SHP77 treated with DMSO at 0.1 percent for 48 hours (cell line): ENCODE results near the gene ACYP1.
"Not testable (repeated sequence)": the region's sequence is repeated elsewhere in the genome, so short reads cannot be mapped to it uniquely, and the experiment has no call there.

Experiments used
- DNase-seq: peaks from one replicate; lab custom pipeline; 2025; lab: John Stamatoyannopoulos, UW

ACYP1 gene

DNA sequence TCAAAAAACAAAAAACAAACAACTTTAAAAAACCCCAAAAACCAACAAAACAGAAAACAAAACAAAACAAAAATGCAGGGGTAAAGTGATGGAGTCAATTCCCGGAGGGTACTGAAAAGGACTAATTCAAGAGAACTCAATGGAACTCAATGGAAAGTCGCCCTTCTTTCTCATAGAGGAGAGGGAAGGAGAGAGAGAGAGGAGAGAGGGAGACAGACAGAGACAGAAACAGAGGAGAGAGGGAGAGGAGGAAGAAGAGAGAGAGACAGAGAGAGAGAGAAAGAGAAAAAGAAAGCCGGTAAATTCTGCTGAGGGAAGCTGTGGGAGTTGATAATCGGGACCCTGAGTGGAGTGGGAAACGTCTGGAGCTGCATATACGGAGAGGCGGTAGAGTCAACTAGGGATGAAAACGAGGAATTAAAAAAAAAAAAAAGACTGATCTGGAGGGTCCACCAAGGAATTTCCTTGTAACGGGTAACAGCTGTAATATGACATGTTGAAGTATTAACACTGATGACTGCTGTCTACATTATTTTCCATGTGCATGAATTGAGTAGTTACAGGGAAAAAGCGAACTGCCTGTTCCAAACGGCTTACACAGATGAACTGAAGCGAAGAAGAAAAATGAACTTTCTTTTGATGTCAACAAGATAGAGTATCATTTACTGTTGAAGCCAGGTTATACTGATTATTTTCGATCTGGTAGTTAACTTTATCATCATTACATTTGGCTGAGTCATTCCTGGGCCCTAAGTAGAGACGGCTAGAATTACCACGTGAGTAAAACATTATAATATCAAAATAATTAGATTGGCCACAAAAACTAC lies 4.7 kb upstream of the ACYP1 start:
- no peak for DNase-seq

DNA sequence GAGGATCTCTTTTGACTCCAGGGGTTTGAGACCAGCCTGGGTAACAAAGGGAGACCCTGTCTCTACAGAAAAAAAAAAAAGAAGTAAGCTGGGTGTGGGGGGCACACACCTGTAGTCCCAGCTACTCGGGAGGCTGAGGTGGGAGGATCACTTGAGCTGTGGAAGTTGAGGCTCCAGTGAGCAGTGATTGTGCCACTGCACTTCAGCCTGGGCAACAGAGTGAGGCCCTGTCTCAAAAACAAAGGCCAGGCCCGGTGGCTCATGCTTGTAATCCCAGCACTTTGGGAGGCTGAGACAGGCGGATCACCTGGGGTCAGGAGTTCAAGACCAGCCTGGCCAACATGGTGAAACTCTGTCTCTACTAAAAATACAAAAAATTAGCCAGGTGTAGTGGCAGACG lies 3.9 kb upstream of the ACYP1 start:
- not testable (repeated sequence) for DNase-seq

DNA sequence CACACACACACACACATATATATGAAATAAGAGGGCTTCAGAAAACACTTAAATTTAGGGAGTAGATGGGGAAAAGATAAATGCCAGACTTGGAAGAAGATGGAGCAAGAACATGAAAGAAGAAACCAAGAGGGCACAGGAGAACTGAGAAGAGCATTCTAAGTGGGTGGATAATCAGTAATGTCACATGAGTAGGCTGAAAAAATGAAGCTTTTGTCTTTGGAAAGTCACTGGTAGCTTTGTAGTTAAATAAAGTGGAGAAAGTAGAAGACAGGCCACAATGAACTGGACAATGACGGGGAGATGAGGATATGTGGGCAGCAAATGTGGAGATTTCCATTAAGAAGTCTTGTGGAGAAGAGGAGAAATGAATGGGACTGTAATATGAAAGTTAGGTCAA lies 3.4 kb upstream of the ACYP1 start:
- no peak for DNase-seq

DNA sequence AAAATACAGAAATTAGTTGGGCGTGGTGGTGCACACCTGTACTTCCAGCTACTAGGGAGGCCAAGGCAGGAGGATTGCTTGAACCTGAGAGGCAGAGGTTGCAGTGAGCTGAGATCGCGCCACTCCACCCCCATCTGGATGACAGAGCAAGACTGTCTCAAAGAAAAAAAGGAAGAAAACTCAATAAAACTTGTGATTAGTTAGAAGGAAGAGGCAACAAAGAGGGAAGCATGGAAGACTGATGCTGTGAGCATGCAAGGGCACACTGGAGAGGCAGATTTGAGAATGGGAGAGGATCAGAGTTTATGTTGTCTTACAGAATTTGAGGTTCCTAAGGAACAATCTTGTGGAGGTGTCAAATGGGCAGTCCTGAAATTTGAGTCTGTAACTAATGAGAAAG lies 2.9 kb upstream of the ACYP1 start:
- DNase-seq = no peak

DNA sequence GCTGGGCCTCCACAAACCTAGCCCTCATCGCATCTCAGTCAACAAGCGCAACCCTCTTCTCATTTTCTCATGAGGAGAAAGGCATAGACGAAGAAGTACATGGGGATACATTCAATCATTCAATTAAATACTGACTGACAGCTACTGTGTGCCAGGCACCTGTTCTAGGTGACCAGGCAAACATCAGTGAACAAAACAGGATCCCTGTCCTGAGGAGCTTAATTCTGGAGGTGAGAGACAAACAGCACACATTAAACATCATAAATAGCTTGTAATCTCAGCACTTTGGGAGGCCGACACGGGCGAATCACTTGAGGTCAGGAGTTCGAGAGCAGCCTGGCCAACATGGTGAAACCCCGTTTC lies 362 bp upstream of the ACYP1 start:
- DNase-seq = no peak

DNA sequence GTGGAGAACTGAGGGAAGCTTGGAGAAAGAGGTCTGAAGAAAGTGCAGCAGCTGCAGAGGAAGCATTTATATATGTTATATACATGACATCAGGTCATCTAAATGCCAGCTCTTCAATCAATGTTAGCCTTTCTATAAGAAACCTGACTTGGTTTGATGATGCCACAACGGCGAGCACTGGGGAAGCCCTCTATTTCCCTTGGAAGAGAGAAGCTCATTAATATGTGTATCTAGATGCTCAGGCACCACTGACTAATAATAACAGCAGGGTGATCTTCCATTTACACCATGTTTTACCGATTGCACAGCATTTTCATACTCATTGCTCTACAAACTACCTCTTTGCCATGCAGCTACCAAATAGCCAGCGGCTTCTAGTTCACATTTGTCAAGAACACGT lies 811 bp downstream of the ACYP1 start:
- DNase-seq = no peak

DNA sequence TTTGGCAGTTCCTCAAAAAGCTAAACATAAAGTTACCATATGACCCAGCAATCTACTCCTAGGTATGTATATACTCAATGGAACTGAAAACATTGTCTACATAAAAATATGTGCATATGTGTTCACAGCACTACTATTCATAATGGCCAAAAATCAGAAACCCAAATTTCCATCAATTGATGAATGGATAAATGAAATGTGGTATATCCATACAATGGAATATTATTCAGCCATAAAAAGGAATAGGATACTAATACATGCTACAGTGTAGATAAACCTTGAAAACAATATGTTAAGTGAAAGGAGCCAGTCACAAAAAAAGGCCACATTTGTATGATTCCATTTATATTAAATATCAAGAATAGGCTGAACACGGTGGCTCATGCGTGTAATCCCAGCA lies 3.4 kb downstream of the ACYP1 start:
- DNase-seq = no peak

DNA sequence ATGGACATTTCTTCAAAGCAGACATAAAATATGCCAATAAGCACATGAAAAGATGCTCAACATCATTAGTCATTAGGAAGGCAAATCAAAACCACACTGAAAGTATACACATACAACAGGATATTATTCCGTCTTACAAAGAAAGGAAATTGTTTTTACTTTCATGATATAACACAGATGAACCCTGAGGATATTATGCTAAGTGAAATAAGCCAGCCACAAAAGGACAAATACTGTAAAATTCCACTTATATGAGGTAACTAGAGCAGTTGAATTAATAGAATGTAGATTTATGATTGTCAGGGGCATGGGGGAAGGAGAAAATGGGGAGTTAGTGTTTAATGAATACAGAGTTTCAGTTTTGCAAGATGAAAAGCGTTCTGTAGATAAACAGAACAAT lies 4.2 kb downstream of the ACYP1 start:
- no peak for DNase-seq

DNA sequence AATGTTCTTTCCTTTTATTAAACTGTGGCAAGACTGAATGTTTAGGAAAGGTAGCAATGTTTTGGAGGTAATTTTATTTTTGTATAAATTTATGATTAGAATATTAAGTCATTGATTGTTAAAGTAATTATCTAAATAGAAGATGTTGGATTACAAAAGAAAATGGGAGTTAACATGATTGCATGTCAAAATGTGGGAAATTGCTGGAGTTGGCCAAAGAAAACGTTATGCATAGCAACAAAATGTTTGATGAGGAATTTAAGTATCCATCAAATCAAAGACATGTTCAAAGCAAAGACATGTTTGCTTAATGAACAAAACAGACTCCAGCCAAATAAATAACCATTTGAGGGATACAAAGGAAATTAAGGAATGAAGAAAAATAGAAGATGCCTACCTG lies 9.4 kb downstream of the ACYP1 start:
- no peak for DNase-seq

DNA sequence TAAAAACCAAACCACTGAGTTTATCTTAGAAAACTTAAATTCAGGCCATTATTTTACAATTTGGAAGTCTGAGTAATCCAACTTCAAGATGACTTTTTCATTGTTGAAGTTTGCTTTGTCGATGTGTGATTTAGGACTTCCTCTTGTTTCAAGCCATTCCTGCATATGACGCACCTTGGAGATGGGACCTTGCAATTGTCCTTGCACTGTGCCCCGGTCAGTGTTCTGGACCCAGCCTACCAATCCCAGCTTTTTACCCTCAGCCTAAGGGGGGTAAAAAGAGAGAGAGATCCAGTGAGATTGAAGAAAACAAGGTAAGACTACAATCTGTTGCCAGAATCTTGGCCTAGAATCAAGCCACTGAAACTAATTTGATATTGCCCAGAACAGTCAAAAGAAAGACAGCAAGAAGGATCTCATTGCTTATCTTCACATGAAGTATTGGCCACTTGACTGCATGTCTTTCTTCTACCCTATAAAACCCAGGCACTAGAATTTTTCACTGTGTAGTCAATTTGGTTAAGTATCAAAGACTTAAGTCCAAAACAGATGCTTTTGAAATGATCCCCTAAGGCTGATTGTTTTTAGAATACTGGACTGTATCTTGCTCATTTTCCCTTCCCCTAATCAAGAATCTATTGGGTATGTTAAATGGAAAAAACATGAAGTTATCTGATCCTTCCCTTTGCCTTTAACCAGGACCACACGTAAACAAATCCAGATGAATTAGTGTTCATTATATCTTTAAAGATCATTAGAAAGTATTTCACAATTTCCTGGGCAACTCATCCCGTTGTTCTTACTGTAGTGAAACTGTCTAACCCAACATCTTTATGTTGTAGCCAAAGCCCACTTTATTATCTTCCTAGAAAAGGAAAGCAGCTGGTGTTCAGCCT lies 10.2 kb downstream of the ACYP1 start:
- DNase-seq = no peak

DNA sequence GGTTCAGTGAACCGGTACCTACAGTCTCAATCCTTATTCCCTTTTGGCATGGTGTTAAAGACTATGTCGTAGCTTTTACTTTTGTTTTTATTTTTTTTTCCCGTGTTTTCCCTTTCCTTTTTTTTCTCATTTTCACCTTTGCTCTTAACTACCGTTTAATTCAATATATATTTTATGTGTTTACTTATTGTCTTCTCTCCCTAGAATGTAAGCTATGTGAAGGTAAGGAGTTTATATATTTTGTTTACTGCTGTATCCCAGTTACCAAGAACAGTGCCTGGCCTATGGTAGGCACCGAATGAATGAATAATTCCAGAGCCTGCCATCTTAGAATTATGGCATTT lies 12.3 kb downstream of the ACYP1 start:
- DNase-seq = no peak

DNA sequence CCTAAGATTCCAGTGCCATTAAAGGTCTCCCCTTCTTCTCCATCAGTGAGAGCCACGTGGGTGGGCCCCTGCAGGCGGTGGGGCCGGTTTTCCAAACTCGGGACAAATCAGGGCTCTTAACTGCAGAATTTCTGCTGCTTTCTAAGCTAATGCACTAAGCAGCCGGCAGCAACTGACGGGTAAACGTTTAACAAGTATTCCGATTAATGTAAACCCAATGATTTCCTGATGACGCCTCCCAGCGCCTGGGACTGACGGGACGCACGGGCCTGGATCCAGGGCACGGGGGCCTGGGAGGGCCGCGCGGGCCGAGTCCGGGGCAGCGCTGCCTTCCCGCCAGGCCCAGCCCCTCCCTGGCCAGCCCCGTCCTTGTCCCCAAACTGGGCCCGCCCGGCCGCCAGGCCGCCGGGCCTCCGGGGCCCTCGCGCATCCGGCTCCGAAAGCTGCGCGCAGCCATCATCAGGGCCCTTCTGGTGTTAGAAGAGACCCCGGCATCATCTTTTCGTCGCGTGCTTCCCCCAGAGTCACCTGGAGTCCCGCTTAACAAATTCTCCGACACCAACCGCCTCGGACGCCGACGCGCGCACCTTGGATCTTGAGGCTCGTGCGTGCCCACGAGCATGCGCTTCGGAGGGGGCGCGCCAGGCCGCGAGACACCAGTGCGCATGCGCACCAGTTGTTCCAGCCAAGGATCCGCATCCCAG lies 12.8 kb downstream of the ACYP1 start, which contains the start of gene MLH3:
TSS of gene MLH3 (minus strand) at position 616 of the 704 bp plus-strand sequence. CDS start 1,812 bp downstream, outside the sequence.
- DNase-seq = peak; percentile 73

DNA sequence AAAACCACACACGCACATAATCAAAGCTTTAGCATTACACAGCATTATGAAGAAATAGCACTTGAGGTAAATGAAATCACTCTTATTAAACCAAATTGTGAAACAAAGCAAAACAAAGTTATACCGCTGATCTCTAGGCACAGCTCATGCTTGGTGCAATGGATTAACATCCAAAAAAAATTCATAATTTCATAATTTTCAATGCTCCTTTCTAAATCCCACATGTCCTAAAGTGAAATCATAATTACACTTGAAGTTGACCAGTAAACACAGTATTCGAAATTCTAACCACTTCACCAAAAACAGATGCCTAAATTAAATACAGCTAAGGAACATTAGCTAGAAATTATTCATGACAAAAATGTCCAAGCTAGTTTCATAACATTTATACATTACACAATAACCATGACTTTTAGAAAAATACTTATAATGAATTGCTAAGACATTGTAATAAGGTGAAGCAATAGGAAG lies 14.1 kb downstream of the ACYP1 start:
- DNase-seq = no peak

DNA sequence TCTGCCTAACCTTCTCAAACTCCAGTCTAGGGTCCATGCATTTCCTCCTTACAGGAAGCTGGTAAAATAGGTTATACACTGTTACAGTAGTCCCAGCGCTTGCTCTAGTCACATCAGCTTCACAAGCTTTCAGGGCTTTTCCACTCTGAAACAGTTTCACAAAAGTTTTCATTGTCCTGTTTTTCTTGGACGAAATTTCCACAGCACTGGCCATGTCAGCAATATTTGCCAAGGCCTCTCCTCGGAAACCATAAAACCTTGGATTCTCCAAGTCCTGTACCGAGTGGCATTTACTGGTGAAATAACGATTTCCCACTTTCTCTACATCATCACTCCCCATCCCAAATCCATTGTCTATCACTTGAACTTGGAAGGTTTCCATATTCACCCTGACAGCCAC lies 14.7 kb downstream of the ACYP1 start:
- no peak for DNase-seq

DNA sequence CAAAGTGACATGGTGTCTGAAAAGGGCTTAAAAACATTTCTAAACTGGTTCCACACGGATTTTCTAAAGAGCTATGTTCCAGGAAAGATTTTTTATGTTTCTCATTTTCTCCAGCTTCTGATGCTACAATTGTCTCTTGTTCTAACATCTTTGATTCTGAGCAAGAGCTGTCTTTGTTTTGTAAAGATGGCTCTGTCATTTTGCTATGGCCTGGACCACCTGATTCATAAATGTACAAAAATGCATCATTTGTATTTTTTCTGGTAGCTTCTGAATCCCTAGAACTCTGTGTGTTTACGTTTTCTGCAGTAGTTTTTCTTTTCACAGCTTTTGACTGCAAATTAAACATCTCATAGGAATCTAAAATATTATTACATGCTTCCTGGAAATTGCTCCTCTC lies 15.7 kb downstream of the ACYP1 start:
- DNase-seq = no peak

DNA sequence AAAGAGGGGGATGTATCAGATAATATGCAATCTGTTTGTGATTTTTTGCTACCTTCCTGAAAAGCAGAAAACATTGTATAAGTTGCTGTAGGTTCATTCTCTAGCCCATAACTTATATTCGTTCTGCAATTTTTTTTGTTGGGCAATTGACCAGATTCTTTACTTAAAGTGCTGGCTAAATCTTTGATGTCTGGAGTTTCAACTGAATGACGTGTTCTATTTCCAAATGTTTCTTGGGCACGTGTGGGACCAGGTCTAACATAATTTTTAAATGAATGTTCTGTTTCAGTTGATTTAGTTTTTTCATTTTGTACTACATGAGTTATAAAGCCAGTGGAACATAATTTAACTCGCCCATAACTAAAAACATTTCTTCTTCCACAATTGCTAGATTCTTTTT lies 16.3 kb downstream of the ACYP1 start:
- DNase-seq = no peak

DNA sequence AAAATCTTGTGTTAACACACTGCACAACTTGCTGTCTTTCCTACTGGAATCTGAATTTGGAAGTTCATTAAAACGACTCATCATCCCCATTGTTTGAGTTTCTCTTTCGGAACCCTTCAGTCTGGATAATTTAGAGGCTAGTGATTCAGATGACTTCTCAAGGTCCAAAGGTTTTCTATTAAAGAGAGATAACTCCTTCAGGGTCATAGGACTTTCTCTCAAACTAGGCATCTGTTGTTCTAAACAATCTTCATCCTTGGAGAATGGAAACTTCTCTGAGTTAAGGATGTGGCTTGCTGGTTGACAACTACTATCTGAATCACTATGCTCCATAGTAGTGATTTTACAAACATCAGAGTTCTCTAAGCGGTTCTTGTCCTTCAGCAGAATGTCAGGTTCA lies 16.9 kb downstream of the ACYP1 start:
- DNase-seq = no peak

DNA sequence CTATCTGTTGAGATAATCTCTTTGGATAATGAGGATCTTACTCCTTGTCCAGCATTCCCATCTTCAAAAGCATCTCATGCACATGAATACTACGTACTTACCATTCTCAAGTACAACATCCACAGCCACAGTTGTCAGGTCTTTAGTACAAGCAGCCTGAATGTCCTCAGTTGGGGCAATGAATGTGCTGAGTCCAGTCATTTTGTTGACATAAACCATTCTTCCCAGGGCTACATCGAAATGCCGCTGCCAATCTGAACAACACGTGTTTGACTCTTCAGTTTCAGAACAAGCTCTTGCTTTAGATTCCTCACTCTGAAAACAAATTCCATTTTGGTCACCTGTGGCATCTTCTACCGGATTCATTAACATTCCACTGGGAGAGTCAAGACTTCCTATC lies 17.5 kb downstream of the ACYP1 start:
- no peak for DNase-seq

DNA sequence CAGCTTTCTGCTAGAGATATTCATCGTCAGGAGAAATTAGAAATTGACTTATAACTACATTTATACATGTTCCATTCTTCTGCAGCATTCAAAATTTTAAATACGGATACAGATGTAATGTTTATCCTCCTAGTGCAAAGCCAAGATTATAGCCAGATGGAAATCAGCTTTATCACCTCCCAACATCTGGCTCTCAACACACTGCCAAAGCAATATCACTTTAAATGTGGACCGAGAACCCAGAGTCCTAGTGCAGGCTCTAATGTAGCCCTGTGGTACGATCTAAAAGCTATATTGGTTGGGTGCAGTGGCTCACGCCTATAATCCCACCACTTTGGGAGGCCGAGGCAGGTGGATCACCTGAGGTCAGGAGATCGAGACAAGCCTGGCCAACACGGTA lies 19.1 kb downstream of the ACYP1 start:
- DNase-seq = no peak

DNA sequence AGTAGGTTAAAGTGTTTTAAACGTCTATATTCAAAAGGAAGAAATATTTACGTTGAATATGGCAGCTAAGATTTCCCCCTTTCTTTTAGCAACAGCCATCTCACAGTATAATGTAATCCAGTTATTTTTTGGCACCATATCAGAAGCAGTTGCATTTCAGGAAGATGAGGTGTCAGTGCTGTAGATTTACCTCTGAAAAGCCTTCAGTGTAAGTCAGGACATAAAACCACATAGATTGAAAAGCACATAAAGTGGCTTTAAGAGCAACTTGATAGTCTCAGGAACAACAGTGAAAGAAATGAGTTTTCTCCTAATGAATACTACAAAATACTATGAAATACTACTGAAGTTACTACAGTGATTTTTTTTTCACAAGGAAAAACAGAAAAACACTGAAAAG lies 19.5 kb downstream of the ACYP1 start:
- DNase-seq = no peak

DNA sequence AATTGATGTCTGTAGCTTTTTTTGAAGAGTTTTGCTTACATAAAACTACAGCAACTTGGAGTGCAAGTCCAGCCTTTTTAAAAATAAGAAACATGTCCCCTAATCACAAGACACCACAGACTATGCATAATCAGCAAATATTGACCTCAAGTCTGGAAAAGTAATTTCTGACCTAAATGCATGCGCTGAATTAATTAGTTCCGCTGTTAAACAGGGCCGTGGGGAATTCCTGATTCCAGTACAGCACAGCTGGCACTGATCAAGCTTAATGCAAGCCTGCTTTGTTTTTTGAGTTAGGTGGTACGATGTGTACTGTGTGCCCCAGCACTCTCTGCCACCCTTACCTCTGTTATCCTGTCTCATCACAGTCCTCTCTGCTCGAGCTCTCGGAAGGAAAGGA lies 21.8 kb downstream of the ACYP1 start:
- DNase-seq = no peak

DNA sequence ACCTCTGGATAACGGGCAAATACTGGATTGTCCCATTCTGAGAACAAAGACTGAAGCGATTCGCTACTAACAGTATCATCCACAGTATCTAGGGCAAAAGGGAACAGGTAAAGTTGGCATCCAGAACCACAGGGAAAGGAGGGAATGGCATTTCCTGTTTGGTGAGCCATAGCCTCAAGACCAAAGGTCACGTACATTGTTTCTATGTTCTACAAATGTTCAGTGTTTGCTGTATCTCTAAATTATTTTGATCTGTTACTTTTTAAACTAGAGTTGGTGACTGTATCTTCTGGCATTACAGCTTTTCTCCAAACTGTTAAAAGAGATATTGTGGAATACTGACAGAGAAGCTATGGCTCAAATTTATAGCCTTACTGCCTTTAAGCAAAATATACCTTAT lies 22.2 kb downstream of the ACYP1 start:
- no peak for DNase-seq

DNA sequence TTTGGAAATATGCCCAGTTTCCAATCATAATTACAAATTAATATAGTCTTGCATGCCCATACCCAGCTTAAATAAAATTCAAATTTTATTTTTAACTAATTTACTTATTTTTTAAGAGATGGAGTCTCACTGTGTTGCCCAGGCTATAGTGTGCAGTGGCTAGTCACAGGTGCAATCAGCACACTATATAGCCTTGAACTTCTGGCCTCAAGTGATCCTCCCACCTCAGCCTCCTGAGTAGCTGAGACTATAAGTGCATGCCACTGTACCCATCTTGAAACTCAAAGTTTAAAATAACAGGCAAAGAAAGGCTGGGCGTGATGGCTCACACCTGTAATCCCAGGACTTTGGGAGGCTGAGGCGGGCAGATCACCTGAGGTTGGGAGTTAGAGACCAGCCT lies 22.9 kb downstream of the ACYP1 start:
- no peak for DNase-seq
